GM23338 (cell line): Measurements from ENCODE around the gene HS1BP3. TPM values are rescaled to one million over a fixed set of nuclear protein-coding genes. Genes with fewer than 3 reads are reported as not detected.

Experiments
- ATAC-seq: fragments of 200-7000 bp; cut with Tn5 transposase; 3 replicates; pipeline ENCODE4 v1.9.1; 2020
- DNase-seq: peaks from one replicate; pipeline ENCODE4 v3.0.0-alpha.2; 2015; ENCODE audit warnings: low spot score
- H2AFZ ChIP-seq: fragments of 200-600 bp; sonication (generic); 2 replicates; pipeline ENCODE4 v1.8.0; 2016; ENCODE audit warnings: antibody characterized with exemption, mild to moderate bottlenecking, moderate library complexity
- H3F3A ChIP-seq: fragments of 200-600 bp; sonication (generic); replicated peaks from 2 replicates; pipeline ENCODE4 v1.8.0; 2017; ENCODE audit warnings: antibody characterized with exemption, mixed run types, low read depth
- H3K27ac ChIP-seq: fragments of 200-600 bp; sonication (generic); 2 replicates; pipeline ENCODE4 v1.6.1; 2016; ENCODE audit warnings: low read depth
- H3K27me3 ChIP-seq: fragments of 200-600 bp; sonication (generic); 2 replicates; pipeline ENCODE4 v1.8.0; 2016; ENCODE audit warnings: mild to moderate bottlenecking, mixed run types, moderate library complexity; ENCODE audit not compliant: insufficient read depth
- H3K36me3 ChIP-seq: fragments of 200-600 bp; sonication (generic); 2 replicates; pipeline ENCODE4 v1.8.0; 2016; ENCODE audit warnings: mild to moderate bottlenecking; ENCODE audit not compliant: insufficient read depth
- H3K4me1 ChIP-seq: fragments of 200-600 bp; sonication (generic); 2 replicates; pipeline ENCODE4 v1.8.0; 2016; ENCODE audit warnings: mild to moderate bottlenecking, moderate library complexity; ENCODE audit not compliant: insufficient read depth
- H3K4me2 ChIP-seq: fragments of 200-600 bp; sonication (generic); 2 replicates; pipeline ENCODE4 v1.7.1; 2017; ENCODE audit warnings: mixed run types
- H3K4me3 ChIP-seq: fragments of 200-600 bp; sonication (generic); 2 replicates; pipeline ENCODE4 v1.6.1; 2016; ENCODE audit warnings: mixed run types
- H3K79me2 ChIP-seq: fragments of 200-600 bp; sonication (generic); replicated peaks from 2 replicates; pipeline ENCODE4 v1.8.0; 2017; ENCODE audit warnings: mild to moderate bottlenecking; ENCODE audit not compliant: insufficient read depth
- H3K9me2 ChIP-seq: fragments of 200-600 bp; sonication (generic); 2 replicates; pipeline ENCODE4 v1.8.0; 2017; ENCODE audit not compliant: insufficient read depth
- H4K20me1 ChIP-seq: fragments of 200-600 bp; sonication (generic); replicated peaks from 2 replicates; pipeline ENCODE4 v1.8.0; 2017; ENCODE audit warnings: mild to moderate bottlenecking; ENCODE audit not compliant: insufficient read depth
- H3K27ac Mint-ChIP-seq: 2 replicates; pipeline ENCODE4 v1.8.0; 2020; ENCODE audit warnings: inconsistent platforms, mild to moderate bottlenecking, moderate library complexity, mixed read lengths
- H3K27me3 Mint-ChIP-seq: 3 replicates; pipeline ENCODE4 v1.8.0; 2022; ENCODE audit warnings: low read depth, mild to moderate bottlenecking, moderate library complexity, mixed read lengths, inconsistent platforms; ENCODE audit not compliant: insufficient read depth, poor library complexity
- H3K36me3 Mint-ChIP-seq: 3 replicates; pipeline ENCODE4 v1.8.0; 2021; ENCODE audit warnings: low read depth, mild to moderate bottlenecking, inconsistent platforms, moderate library complexity, mixed read lengths
- H3K4me1 Mint-ChIP-seq: 3 replicates; pipeline ENCODE4 v1.8.0; 2020; ENCODE audit warnings: mild to moderate bottlenecking, inconsistent platforms, mixed read lengths
- H3K4me3 Mint-ChIP-seq: 3 replicates; pipeline ENCODE4 v1.8.0; 2021; ENCODE audit warnings: moderate library complexity, mild to moderate bottlenecking, inconsistent platforms, mixed read lengths
- H3K9me3 Mint-ChIP-seq: 3 replicates; pipeline ENCODE4 v1.8.0; 2020; ENCODE audit warnings: moderate library complexity, mild to moderate bottlenecking, inconsistent platforms, mixed read lengths
- EZH2 ChIP-seq: fragments of 200-600 bp; sonication (generic); IDR thresholded peaks from one replicate; pipeline ENCODE4 v1.8.0; 2017; ENCODE audit warnings: antibody characterized with exemption, mild to moderate bottlenecking, low read depth; ENCODE audit not compliant: unreplicated experiment
- EZH2phosphoT487 ChIP-seq: fragments of 200-600 bp; sonication (generic); IDR thresholded peaks from one replicate; pipeline ENCODE4 v1.8.1; 2018; ENCODE audit warnings: antibody characterized with exemption; ENCODE audit not compliant: unreplicated experiment
- ZNF114 ChIP-seq: fragments of 250-450 bp; sonication (Bioruptor Pico); IDR thresholded peaks from 2 replicates; pipeline ENCODE4 v1.5.0; 2020; ENCODE audit warnings: mild to moderate bottlenecking, moderate library complexity
- ZNF331 ChIP-seq: fragments of 250-450 bp; sonication (Bioruptor Pico); IDR thresholded peaks from 2 replicates; pipeline ENCODE4 v1.5.0; 2020; ENCODE audit warnings: low read depth, mild to moderate bottlenecking, moderate library complexity
- polyA plus RNA-seq: library from polyadenylated mRNA; unstranded; fragments of >200 nt; fragmentation: Nextera tagmentation; extraction: Ambion mirVana; gene quantifications from 2 replicates; pipeline ENCODE4 v1.2.1, GENCODE V29; 2016
- total RNA-seq: library from RNA; depleted of rRNA; stranded (reverse); fragments of >200 nt; shearing (Covaris generic); gene quantifications from 2 replicates; pipeline ENCODE4 v1.2.3, GENCODE V29; 2014
- TF ChIP-seq, protein P1 (sequence below), 2 experiments: fragments of 200-600 bp in 1 of 2; sonication (generic) in 1 of 2; conservative IDR thresholded peaks; 2 replicates each; pipeline versions ENCODE4 v1.5.1 to v1.6.1; 2016 to 2017; ENCODE audit warnings: antibody characterized with exemption in 2 of 2, low read depth in 2 of 2, mild to moderate bottlenecking in 2 of 2, moderate library complexity in 1 of 2
- TF ChIP-seq, protein P2 (sequence below): IDR thresholded peaks from 2 replicates; pipeline ENCODE4 v1.6.1; 2016; ENCODE audit warnings: antibody characterized with exemption

HS1BP3 gene
- total and polyA plus RNA-seq, 2 experiments from 2014 or later: 7.2 to 15.0 TPM

DNA sequence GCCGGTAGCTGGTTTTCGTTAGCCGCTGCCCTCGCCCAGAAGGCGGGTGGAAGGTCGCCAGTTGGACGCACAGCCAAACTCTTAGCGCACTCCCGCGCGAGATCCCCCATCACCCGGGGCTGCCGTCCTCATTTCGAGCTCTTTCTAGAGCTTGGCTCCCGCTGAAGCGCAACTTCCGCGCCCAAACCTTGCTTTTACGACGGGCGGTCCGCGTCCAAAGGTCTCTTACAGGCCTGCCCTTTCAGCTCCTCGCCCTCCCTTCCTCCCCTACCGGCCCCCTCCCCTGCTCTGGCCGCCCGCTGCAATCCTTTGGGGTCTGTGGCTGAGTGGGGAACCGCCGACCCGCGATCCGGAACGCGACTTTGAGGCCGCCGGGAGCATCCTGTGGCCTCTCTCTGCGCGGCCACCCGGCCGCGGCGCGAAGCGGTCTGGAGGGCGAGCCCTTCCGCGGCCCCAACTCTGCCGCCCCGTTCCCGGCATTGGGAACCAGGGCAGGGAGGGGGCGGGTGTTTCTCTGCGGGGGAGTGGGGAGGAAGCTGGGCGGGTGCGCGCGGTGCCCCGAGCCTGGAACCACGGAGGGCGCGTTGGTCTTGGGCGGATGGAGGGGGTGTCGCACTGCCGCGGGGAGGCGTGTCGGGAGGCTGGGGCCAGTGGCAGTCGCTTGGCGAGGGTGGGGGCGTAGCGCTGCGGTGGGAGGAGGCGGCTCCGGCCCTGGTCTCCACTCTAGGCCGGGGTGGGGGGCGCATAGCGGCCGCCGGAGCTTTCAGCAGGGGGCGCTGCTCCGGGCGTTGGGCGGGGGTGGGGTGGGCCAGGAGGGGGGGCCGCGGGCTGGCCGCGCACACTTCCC, 15.6 kb upstream of the HS1BP3 start, which contains the start of gene GDF7 (continued):
- TF ChIP-seq ZNF114 (CRISPR knock-in tag) (no peak), EZH2phosphoT487 (peak; percentile 43)
- TF ChIP-seq, protein P1, sequence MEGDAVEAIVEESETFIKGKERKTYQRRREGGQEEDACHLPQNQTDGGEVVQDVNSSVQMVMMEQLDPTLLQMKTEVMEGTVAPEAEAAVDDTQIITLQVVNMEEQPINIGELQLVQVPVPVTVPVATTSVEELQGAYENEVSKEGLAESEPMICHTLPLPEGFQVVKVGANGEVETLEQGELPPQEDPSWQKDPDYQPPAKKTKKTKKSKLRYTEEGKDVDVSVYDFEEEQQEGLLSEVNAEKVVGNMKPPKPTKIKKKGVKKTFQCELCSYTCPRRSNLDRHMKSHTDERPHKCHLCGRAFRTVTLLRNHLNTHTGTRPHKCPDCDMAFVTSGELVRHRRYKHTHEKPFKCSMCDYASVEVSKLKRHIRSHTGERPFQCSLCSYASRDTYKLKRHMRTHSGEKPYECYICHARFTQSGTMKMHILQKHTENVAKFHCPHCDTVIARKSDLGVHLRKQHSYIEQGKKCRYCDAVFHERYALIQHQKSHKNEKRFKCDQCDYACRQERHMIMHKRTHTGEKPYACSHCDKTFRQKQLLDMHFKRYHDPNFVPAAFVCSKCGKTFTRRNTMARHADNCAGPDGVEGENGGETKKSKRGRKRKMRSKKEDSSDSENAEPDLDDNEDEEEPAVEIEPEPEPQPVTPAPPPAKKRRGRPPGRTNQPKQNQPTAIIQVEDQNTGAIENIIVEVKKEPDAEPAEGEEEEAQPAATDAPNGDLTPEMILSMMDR (conservative IDR thresholded peaks at IDR 0.05; ENCODE audit: low read depth in 2 of 2): peak; percentile 12 to 37; a peak in 2 of 4 replicates

GRCh38 chr2:20666005-20666303, 15.1 kb upstream of the HS1BP3 start:
- H3K27me3 ChIP-seq: peaks cover 90% of the 10 kb centered on the region
- H2AFZ ChIP-seq: peak overlapping the region; percentile 97
- TF ChIP-seq EZH2phosphoT487: peak; percentile 54
- no peak for TF ChIP-seq ZNF331 (CRISPR knock-in tag)
- TF ChIP-seq EZH2: peak; percentile 60
- TF ChIP-seq, protein P1 (conservative IDR thresholded peaks at IDR 0.05; ENCODE audit: low read depth in 2 of 2): no peak
- TF ChIP-seq, protein P2, sequence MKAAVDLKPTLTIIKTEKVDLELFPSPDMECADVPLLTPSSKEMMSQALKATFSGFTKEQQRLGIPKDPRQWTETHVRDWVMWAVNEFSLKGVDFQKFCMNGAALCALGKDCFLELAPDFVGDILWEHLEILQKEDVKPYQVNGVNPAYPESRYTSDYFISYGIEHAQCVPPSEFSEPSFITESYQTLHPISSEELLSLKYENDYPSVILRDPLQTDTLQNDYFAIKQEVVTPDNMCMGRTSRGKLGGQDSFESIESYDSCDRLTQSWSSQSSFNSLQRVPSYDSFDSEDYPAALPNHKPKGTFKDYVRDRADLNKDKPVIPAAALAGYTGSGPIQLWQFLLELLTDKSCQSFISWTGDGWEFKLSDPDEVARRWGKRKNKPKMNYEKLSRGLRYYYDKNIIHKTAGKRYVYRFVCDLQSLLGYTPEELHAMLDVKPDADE: no peak
- peak overlapping the region; percentile 76 for H3K4me3 ChIP-seq
- H3K9me2 ChIP-seq: no peaks in the 10 kb centered on the region
- Mint-ChIP-seq H3K4me1 (peaks cover 35% of the 10 kb centered on the region), H3K36me3 (no peaks in the 10 kb centered on the region), H3K27me3 (peaks cover 85% of the 10 kb centered on the region), H3K4me3 (peak overlapping the region; percentile 81), H3K9me3 (no peaks in the 10 kb centered on the region), H3K27ac (no peak overlapping the region)
- no peaks in the 10 kb centered on the region; the same call in 1 of the 2 replicates for H3F3A ChIP-seq
- peak overlapping the region; percentile 89 for H3K4me2 ChIP-seq
- peak; percentile 6 for ATAC-seq
- H3K4me1 ChIP-seq: peaks cover 30% of the 10 kb centered on the region
- no peaks in the 10 kb centered on the region for H3K79me2 ChIP-seq
- H3K36me3 ChIP-seq: no peaks in the 10 kb centered on the region
- H4K20me1 ChIP-seq: no peaks in the 10 kb centered on the region
- DNase-seq: peak; percentile 44
- H3K27ac ChIP-seq: no peak overlapping the region
